K562 (cell line): ENCODE results near the gene ENDOD1. TPM values are rescaled to one million over a fixed set of nuclear protein-coding genes. Genes with fewer than 3 reads are reported as not detected.

Experiments used
- ILF3 ChIP-seq: fragments of 450-650 bp; IDR thresholded peaks from 2 replicates; pipeline ENCODE4 v1.6.1; 2018; ENCODE audit warnings: antibody characterized with exemption, mild to moderate bottlenecking, moderate library complexity, borderline replicate concordance
- MBD2 ChIP-seq: sonication (generic); IDR thresholded peaks from 2 replicates; pipeline ENCODE4 v1.6.1; 2016; ENCODE audit warnings: low read depth, borderline replicate concordance
- NCOA1 ChIP-seq: fragments of 450-650 bp; IDR thresholded peaks from 2 replicates; pipeline ENCODE4 v1.6.1; 2016; ENCODE audit warnings: low read depth
- PURB ChIP-seq: sonication (generic); formaldehyde crosslinking; IDR thresholded peaks from 2 replicates; pipeline ENCODE4 v1.9.0; 2021; ENCODE audit warnings: low read depth, mild to moderate bottlenecking, missing genetic modification reagents
- SMAD1 ChIP-seq: fragments of 150-350 bp; IDR thresholded peaks from 2 replicates; pipeline ENCODE4 v1.6.1; 2014; ENCODE audit warnings: low read length, low read depth; ENCODE audit not compliant: partially characterized antibody
- SREBF2 ChIP-seq: sonication (generic); formaldehyde crosslinking; IDR thresholded peaks from 2 replicates; pipeline ENCODE4 v1.4.0; 2020; ENCODE audit warnings: mild to moderate bottlenecking, missing genetic modification reagents
- TAF1 ChIP-seq: IDR thresholded peaks from 2 replicates; pipeline ENCODE4 v1.6.1; 2011; ENCODE audit warnings: mild to moderate bottlenecking, low read length, moderate library complexity; ENCODE audit not compliant: insufficient read depth, control insufficient read depth, severe bottlenecking; ENCODE audit errors: extremely low read depth
- TAF9B ChIP-seq: fragments of 450-650 bp; IDR thresholded peaks from 2 replicates; pipeline ENCODE4 v1.6.1; 2018; ENCODE audit warnings: mild to moderate bottlenecking; ENCODE audit not compliant: partially characterized antibody
- TOE1 ChIP-seq, 2 experiments: fragments of 450-650 bp in 1 of 2; sonication (generic) in 1 of 2; formaldehyde crosslinking in 1 of 2; IDR thresholded peaks; 2 replicates each; pipeline versions ENCODE4 v1.7.1 to v1.8.0; 2016 to 2022; ENCODE audit warnings: borderline replicate concordance in 2 of 2, mild to moderate bottlenecking in 2 of 2, antibody characterized with exemption in 1 of 2, inconsistent platforms in 1 of 2, low read depth in 1 of 2, missing genetic modification reagents in 1 of 2, moderate library complexity in 1 of 2
- XRCC5 ChIP-seq: fragments of 200-400 bp; formaldehyde crosslinking; IDR thresholded peaks from 2 replicates; pipeline ENCODE4 v1.6.1; 2017; ENCODE audit warnings: low read depth, mild to moderate bottlenecking, low read length
- ZFP30 ChIP-seq: fragments of 250-450 bp; sonication (Bioruptor Pico); IDR thresholded peaks from 2 replicates; pipeline ENCODE4 v1.8.0; 2022; ENCODE audit warnings: moderate library complexity, mild to moderate bottlenecking, inconsistent platforms, borderline replicate concordance
- ZNF3 ChIP-seq: fragments of 250-450 bp; sonication (Bioruptor Pico); IDR thresholded peaks from 2 replicates; pipeline ENCODE4 v1.5.0; 2021; ENCODE audit warnings: mild to moderate bottlenecking, moderate library complexity
- ZNF785 ChIP-seq: fragments of 250-450 bp; sonication (Bioruptor Pico); IDR thresholded peaks from 2 replicates; pipeline ENCODE4 v1.4.0; 2020; ENCODE audit warnings: mild to moderate bottlenecking
- polyA plus RNA-seq, 8 experiments: library from polyadenylated mRNA; depleted of rRNA in 4 of 8; stranded (reverse) in 5 of 8; unstranded in 3 of 8; fragments of >200 nt; fragmentation: Nextera tagmentation in 2 of 8; fragmentation: Illumina TruSeq in 1 of 8; extraction: Ambion mirVana in 2 of 8; extraction: Trizol in 1 of 8; gene quantifications; 2 replicates each; pipeline versions ENCODE4 v1.2.1 to v1.2.3, GENCODE V29; 2011 to 2014; ENCODE audit warnings: inconsistent platforms in 1 of 8, missing spikeins in 1 of 8
- total RNA-seq, 7 experiments: library from RNA; depleted of rRNA in 6 of 7; stranded (reverse); fragments of >200 nt in 6 of 7; fragmentation: Illumina TruSeq in 2 of 7; extraction: Trizol in 2 of 7; gene quantifications; 2 replicates each; pipeline versions ENCODE4 v1.2.1 to v1.2.3, GENCODE V29; 2011 to 2021; ENCODE audit warnings: low replicate concordance in 1 of 7
- TF ChIP-seq, protein P1 (sequence below): fragments of 250-450 bp; sonication (Bioruptor Pico); IDR thresholded peaks from 2 replicates; pipeline ENCODE4 v1.5.0; 2021
- TF ChIP-seq, protein P2 (sequence below), 2 experiments: fragments of 450-650 bp in 1 of 2; sonication (generic) in 1 of 2; formaldehyde crosslinking in 1 of 2; IDR thresholded peaks in 1 of 2; conservative IDR thresholded peaks in 1 of 2; 2 replicates each; pipeline versions ENCODE4 v1.6.1 to v1.8.1; 2016 to 2023; ENCODE audit warnings: mild to moderate bottlenecking in 2 of 2, moderate library complexity in 2 of 2, inconsistent platforms in 1 of 2, missing genetic modification reagents in 1 of 2
- TF ChIP-seq, protein P3 (sequence below): fragments of 450-650 bp; IDR thresholded peaks from 2 replicates; pipeline ENCODE4 v1.6.1; 2016; ENCODE audit warnings: missing biosample characterization, missing genetic modification characterization
- TF ChIP-seq, protein P4 (sequence below): sonication (generic); formaldehyde crosslinking; IDR thresholded peaks from 2 replicates; pipeline ENCODE4 v1.8.0; 2022; ENCODE audit warnings: mild to moderate bottlenecking, missing genetic modification reagents
- TF ChIP-seq, protein P5 (sequence below): fragments of 250-450 bp; sonication (Bioruptor Pico); IDR thresholded peaks from 2 replicates; pipeline ENCODE4 v1.5.0; 2021; ENCODE audit warnings: mild to moderate bottlenecking, moderate library complexity

ENDOD1 gene
- total and polyA plus RNA-seq, 9 of the 15 experiments (the other 6 are each of a cell fraction or from before 2014, with no cell fraction given), result 4.2 to 11.8 (median 9.3) TPM

DNA sequence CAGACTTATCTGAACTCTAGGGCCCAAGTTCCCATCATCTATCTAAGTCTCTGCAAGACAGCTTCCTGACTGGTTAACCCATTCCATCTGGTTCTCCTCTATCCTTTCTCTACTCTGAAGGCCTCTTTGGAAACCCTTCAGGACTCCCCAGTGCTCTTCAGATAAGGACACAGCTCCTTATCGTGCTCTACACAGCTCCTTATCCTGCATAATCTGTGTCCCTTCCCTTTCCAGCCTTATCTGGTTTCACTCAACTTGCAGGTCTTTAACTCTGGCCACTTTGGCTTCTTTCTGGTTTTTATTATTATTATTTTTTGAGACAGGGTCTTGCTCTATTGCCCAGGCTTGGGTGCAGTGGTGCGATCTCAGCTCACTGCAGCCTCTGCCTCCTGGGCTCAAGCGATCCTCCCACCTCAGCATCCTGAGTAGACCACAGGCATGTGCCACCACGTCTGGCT lies 10.6 kb downstream of the ENDOD1 start (continued):
- TF ChIP-seq, protein P1, sequence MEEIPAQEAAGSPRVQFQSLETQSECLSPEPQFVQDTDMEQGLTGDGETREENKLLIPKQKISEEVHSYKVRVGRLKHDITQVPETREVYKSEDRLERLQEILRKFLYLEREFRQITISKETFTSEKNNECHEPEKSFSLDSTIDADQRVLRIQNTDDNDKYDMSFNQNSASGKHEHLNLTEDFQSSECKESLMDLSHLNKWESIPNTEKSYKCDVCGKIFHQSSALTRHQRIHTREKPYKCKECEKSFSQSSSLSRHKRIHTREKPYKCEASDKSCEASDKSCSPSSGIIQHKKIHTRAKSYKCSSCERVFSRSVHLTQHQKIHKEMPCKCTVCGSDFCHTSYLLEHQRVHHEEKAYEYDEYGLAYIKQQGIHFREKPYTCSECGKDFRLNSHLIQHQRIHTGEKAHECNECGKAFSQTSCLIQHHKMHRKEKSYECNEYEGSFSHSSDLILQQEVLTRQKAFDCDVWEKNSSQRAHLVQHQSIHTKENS (CRISPR knock-in tag), result no peak
- TF ChIP-seq TAF9B, result no peak
- TF ChIP-seq TOE1 (IDR thresholded peaks at IDR 0.05; ENCODE audit: borderline replicate concordance), result peak; percentile 72; the same call in 1 of the 2 replicates
- TF ChIP-seq TOE1 (CRISPR knock-in tag; IDR thresholded peaks at IDR 0.05; ENCODE audit: borderline replicate concordance, low read depth), result no peak
- TF ChIP-seq ZFP30, result no peak
- peak; percentile 27; the same call in 1 of the 2 replicates for TF ChIP-seq MBD2
- TF ChIP-seq XRCC5, result no peak
- TF ChIP-seq SMAD1, result no peak
- TF ChIP-seq ZNF3 (CRISPR knock-in tag), result no peak
- TF ChIP-seq, protein P2, sequence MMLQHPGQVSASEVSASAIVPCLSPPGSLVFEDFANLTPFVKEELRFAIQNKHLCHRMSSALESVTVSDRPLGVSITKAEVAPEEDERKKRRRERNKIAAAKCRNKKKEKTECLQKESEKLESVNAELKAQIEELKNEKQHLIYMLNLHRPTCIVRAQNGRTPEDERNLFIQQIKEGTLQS (IDR thresholded peaks at IDR 0.05), result no peak; the same call in 1 of the 2 replicates
- TF ChIP-seq, protein P2 (CRISPR knock-in tag; conservative IDR thresholded peaks at IDR 0.05), result no peak
- TF ChIP-seq ILF3, result no peak
- TF ChIP-seq NCOA1, result no peak
- no peak for TF ChIP-seq TAF1
- TF ChIP-seq, protein P3, sequence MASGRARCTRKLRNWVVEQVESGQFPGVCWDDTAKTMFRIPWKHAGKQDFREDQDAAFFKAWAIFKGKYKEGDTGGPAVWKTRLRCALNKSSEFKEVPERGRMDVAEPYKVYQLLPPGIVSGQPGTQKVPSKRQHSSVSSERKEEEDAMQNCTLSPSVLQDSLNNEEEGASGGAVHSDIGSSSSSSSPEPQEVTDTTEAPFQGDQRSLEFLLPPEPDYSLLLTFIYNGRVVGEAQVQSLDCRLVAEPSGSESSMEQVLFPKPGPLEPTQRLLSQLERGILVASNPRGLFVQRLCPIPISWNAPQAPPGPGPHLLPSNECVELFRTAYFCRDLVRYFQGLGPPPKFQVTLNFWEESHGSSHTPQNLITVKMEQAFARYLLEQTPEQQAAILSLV, result 0 out of 2 replicates have a peak, but pooled peaks have one; percentile 15
- no peak for TF ChIP-seq PURB (CRISPR knock-in tag)
- TF ChIP-seq ZNF785 (CRISPR knock-in tag), result no peak
- TF ChIP-seq, protein P4, sequence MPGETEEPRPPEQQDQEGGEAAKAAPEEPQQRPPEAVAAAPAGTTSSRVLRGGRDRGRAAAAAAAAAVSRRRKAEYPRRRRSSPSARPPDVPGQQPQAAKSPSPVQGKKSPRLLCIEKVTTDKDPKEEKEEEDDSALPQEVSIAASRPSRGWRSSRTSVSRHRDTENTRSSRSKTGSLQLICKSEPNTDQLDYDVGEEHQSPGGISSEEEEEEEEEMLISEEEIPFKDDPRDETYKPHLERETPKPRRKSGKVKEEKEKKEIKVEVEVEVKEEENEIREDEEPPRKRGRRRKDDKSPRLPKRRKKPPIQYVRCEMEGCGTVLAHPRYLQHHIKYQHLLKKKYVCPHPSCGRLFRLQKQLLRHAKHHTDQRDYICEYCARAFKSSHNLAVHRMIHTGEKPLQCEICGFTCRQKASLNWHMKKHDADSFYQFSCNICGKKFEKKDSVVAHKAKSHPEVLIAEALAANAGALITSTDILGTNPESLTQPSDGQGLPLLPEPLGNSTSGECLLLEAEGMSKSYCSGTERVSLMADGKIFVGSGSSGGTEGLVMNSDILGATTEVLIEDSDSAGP, result no peak
- TF ChIP-seq, protein P5, sequence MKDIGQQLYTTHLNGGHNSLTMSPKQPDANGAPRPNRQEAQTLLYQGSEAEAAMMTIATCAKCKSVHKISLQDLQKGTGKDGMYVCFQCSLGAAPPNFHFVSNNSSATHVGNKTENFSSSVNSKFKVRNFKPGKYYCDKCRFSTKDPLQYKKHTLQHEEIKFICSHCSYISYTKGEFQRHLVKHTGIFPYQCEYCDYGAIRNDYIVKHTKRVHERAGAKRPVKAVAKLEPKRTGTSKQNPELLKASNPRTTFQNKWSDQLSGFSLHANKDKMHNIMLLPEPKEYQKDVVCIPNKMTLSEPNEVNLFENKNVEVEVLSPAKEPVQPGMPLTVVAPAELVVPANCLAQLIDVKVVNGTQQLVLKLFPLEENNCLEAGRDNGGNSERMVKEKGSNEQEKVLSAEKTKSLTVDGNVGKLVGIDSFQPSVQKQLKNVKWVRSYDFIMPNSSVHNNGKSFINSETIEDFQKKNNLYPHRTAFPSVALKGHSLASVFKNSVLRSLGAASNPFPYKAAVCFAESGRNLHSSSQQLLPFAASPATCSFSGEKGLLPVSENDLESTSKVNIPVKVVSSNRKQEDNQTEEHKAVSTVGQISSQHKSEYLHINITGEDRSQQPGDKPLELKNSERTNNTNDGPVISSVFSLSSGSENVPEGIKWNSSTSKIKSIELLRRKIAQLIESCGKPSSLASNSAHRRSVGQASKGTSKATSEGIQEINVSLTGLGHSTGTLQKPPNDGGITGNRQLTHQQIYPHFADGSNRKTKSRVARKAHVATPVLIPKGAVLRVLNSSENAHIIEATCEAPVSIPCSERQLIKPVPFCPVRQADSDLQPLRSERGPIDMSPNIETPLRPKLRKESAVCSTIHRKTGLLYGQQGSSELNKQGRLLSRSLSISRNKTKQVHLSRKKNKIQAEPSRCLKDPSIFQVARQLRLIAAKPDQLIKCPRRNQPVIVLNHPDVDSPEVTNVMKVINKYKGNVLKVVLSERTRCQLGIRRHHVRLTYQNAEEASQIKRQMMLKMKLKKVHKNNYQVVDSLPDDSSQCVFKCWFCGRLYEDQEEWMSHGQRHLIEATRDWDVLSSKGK (CRISPR knock-in tag), result no peak
- TF ChIP-seq SREBF2, result no peak
